Heart right ventricle (tissue), 16 donors: ENCODE results near the gene CTBP2. TPM values are rescaled to one million over a fixed set of nuclear protein-coding genes. Genes with fewer than 3 reads are reported as not detected.

Source experiments
- ATAC-seq, 8 donors: fragments of 200-7000 bp; cut with Tn5 transposase; one replicate each; pipeline ENCODE4 v1.9.1; 2020; ENCODE audit warnings: mild to moderate bottlenecking in 8 of 8, moderate library complexity in 8 of 8, moderate number of reproducible peaks in 1 of 8
- DNase-seq, 2 donors: peaks; one replicate each; pipeline ENCODE4 v3.0.0-alpha.2; 2020
- H3K27ac ChIP-seq, 10 donors: fragments of 200-600 bp; sonication (generic) in 2 of 10; one replicate each; pipeline versions ENCODE4 v1.5.0 to v1.8.0; 2020 to 2022; ENCODE audit warnings: mild to moderate bottlenecking in 3 of 10
- H3K27me3 ChIP-seq, 7 donors: fragments of 200-600 bp; one replicate each; pipeline ENCODE4 v1.8.0; 2021 to 2022; ENCODE audit warnings: mild to moderate bottlenecking in 2 of 7
- H3K36me3 ChIP-seq, 9 donors: fragments of 200-600 bp; sonication (generic) in 1 of 9; one replicate each; pipeline versions ENCODE4 v1.5.0 to v1.8.0; 2020 to 2022; ENCODE audit warnings: mild to moderate bottlenecking in 2 of 9
- H3K4me1 ChIP-seq, 9 donors: fragments of 200-600 bp; sonication (generic) in 1 of 9; one replicate each; pipeline versions ENCODE4 v1.5.0 to v1.8.0; 2020 to 2022; ENCODE audit warnings: mild to moderate bottlenecking in 4 of 9
- H3K4me3 ChIP-seq, 10 donors: fragments of 200-600 bp; sonication (generic) in 2 of 10; one replicate each; pipeline versions ENCODE4 v1.5.0 to v1.8.0; 2020 to 2022; ENCODE audit warnings: mild to moderate bottlenecking in 7 of 10, moderate library complexity in 2 of 10
- H3K9me3 ChIP-seq, 11 donors: fragments of 200-600 bp in 10 of 11; sonication (generic) in 2 of 11; one replicate each; pipeline versions ENCODE4 v1.5.0 to v1.8.0; 2013 to 2022; ENCODE audit warnings: mild to moderate bottlenecking in 2 of 11, control low read depth in 1 of 11, moderate library complexity in 1 of 11
- CTCF ChIP-seq, 9 donors: fragments of 200-600 bp; sonication (generic) in 2 of 9; IDR thresholded peaks; one replicate each; pipeline versions ENCODE4 v1.5.0 to v1.8.0; 2021 to 2022; ENCODE audit warnings: antibody characterized with exemption in 9 of 9, mild to moderate bottlenecking in 5 of 9, moderate library complexity in 1 of 9
- whole genome bisulfite sequencing, 2 donors: extraction: QIAGEN DNeasy Blood & Tissue Kit; methylation state at CpG; one replicate each; pipeline ENCODE4 v1.1.7; 2013; ENCODE audit warnings: inconsistent platforms in 1 of 2; 5-methylcytosine and 5-hydroxymethylcytosine counted together
- intact Hi-C, 10 donors: fragments of 100-400 bp; cut with DNase I; formaldehyde crosslinking; loops; one replicate each; pipeline versions ENCODE4 v1.11.1 to v1.14.2; 2022
- polyA plus RNA-seq, 2 donors: library from polyadenylated mRNA; stranded (reverse); fragments of 200-250 nt; gene quantifications; one replicate each; pipeline ENCODE4 v1.2.3, GENCODE V29; 2013
- total RNA-seq, 10 donors: library from RNA; stranded (reverse); fragmentation: NEBNext Ultra II Directional in 3 of 10; extraction: Animal tissue kit (Norgen Biotek cat#: 25700) in 3 of 10; gene quantifications; one replicate each; pipeline versions ENCODE4 v1.2.1 to v1.2.4, GENCODE V29; 2021 to 2023
- donor health status: Arrhythmogenic right ventricular cardiomyopathy.
- donor health status: ischemic (EF 13 %, LVEDD 7.1; RV severe dilation, severe dysfunction).
- donor health status: healthy with polysubstance abuse.
- donor health status: DM: no; HTN: yes; CAD: no.
- donor health status: DM: no; HTN: no; CAD: no.
- donor health status: ischemic (EF 25% LVEDD 6.9; RV normal size, moderate dysfunction).
- donor health status: ischemic (EF 25% LVEDD 5.7; RV mildly dilated, moderate dysfunction).
- donor health status: healthy.
- donor health status: DM: yes; HTN: yes; CAD: no.
- donor health status: Ischemic cardiomyopathy.
- donor health status: ischemic (EF 35%, LVEDD 5.7; RV mildly dilated, moderate dysfunction).
- donor health status: nonischemic (EF 11% LVEDD 7.7; RV severe dilation, severe dysfunction).
- donor health status: DM: yes; HTN: yes; CAD: no.
- donor health status: PGD.
- donor health status: ischemic (EF 29% LVEDD 5.4; RV normal size, mild dysfunction).
- donor health status: nonischemic (EF 23%, LVEDD 6.1; RV moderate dilation, normal function).

CTBP2 gene
- total and polyA plus RNA-seq, 12 donors = 14.7 to 36.2 (median 26.0) TPM

DNA sequence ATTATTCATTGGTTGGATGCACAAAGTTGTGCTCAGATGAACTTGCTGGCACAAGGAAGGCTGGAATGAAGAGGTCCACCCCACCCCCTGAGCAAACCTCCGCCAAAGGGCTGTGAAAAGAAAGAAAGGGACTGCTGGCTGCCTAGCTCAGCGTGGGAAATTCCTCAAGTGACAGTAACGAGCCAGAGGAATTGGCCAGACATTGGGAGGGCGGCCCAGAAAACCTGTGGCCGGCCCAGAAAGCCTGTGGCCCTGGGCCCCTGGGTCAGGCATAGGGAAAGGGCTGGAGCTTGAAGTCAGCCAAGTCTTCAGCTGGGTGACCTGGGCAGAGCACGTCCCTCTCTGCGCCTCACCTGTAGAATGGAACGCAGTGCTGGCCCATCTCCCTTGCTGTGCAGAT is 30.6 kb upstream of the CTBP2 start:
- Histone ChIP-seq H3K27ac (no peak overlapping the region), H3K9me3 (no peaks in the 10 kb centered on the region), H3K4me1 (no peaks in the 10 kb centered on the region), H3K4me3 (no peak overlapping the region), H3K36me3 (no peaks in the 10 kb centered on the region), H3K27me3 (peaks cover 0 to 4% (median 0%) of the 10 kb centered on the region in 7 donors)
- no peak for DNase-seq
- no peak for TF ChIP-seq CTCF (IDR thresholded peaks at IDR 0.05)
- intact Hi-C loops = no loop called here
- no peak for ATAC-seq
- WGBS, 2 donors = 72 to 85% methylated on average over 8 of the region's 8 CpGs

- Histone ChIP-seq H3K27me3 (peaks cover 0 to 4% (median 0%) of the 10 kb centered on the region in 7 donors), H3K4me3 (no peak overlapping the region), H3K9me3 (no peaks in the 10 kb centered on the region), H3K36me3 (no peaks in the 10 kb centered on the region), H3K4me1 (no peaks in the 10 kb centered on the region), H3K27ac (no peak overlapping the region)
- ATAC-seq = no peak
- no peak for TF ChIP-seq CTCF (IDR thresholded peaks at IDR 0.05)
- DNase-seq = no peak
- WGBS, 2 donors = 80 to 81% methylated on average over 6 of the region's 6 CpGs
- intact Hi-C loops = no loop called here
These were observed 30.1 kb upstream of the CTBP2 start for GRCh38 chr10:125190414-125190813.

- ATAC-seq (no peak), DNase-seq (no peak)
- no peaks in the 10 kb centered on the region for H3K4me1 ChIP-seq
- no peaks in the 10 kb centered on the region for H3K36me3 ChIP-seq
- no peaks in the 10 kb centered on the region for H3K9me3 ChIP-seq
- no peak overlapping the region for H3K27ac ChIP-seq
- peaks cover 0 to 4% (median 0%) of the 10 kb centered on the region in 7 donors for H3K27me3 ChIP-seq
- no peak overlapping the region for H3K4me3 ChIP-seq
- TF ChIP-seq CTCF (IDR thresholded peaks at IDR 0.05) = no peak
- intact Hi-C loops = no loop called here
- WGBS, 2 donors = 84 to 88% methylated on average over 8 of the region's 8 CpGs
These were observed 28.8 kb upstream of the CTBP2 start for GRCh38 chr10:125189162-125189561.

DNA sequence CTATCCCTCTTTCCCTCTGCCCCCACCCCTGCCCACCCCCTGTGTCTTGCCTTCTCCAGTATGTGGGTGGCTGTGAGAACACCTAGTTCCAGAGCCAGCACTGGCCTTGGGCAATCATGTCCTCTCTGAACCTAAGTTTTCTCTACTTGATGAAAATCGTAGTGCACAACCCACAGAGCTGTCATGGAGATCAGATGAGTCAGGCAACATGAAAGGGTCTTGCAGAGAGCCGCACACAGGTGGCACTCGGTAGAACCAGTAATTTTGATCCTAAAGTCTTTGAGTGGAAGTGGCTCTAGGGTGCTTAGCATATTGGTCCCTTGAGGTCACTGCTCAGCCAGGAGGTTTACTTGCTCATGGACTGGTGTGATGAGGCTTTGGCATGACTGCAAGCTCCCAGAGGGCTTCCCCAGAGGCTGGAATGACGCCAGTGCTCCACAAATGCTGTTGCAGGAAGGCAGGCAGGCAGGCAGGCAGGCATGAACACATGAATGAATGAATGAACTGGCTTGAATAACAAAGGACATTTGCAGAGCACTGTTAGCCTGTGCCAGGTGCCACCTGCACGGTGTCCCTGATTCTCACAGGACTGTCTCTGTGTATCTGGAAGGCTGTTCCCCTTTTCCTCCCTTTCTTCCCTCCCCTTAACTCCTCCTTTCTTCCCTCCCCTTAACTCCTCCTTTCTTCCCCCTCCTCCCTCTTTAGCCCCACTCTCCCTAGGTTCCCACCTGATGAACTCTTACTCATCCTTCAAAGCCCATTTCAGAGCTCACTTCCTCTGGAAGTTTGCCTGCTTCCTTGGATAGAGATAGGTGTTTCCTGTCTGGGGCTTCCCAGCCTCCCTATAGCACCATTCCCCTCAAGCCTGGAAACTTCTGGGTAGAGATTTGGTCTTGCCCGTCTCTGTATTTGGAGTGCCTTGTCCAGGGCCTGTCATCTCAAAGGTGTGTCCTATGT is 27.2 kb upstream of the CTBP2 start:
- no peak for TF ChIP-seq CTCF (IDR thresholded peaks at IDR 0.05)
- ATAC-seq (no peak), DNase-seq (no peak)
- Histone ChIP-seq H3K9me3 (no peaks in the 10 kb centered on the region), H3K27ac (no peak overlapping the region), H3K27me3 (peaks cover 0 to 4% (median 0%) of the 10 kb centered on the region in 7 donors), H3K4me1 (no peaks in the 10 kb centered on the region), H3K4me3 (no peak overlapping the region), H3K36me3 (no peaks in the 10 kb centered on the region)
- 82 to 85% methylated on average over 6 of the region's 6 CpGs for WGBS, 2 donors
- intact Hi-C loops = no loop called here
